ENCODE measurements around the gene NMNAT3.

DNA sequence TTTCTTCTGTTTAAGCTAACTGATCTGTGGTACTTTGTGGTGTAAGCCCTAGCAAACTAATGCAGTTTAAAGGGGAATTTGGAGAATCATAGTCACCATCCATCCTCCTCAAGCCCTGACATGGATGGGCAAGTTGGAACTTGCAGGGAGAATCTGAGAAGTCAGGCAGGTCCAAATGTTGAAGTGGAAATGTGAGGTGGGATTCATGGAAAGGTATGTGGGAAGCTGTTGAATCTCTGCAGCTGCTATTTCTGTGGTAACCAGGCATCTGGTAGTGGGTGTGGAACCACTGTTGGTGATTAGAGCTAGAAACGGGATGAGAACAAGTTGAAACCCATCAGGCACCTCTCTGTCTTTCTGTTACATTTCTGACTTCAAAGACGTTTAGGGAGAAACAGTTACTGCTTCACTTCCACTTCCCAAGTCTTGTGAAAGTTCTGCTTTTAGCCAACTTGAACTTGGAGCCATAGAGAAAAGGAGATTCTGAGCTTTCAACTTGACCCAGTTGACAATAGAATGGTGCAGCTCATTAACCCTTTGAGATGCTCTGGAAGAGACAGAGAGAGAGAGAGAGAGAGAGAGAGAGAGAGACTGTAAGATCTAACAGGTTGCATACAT lies 38.1 kb upstream of the NMNAT3 start:
- TF ChIP-seq, protein P1, sequence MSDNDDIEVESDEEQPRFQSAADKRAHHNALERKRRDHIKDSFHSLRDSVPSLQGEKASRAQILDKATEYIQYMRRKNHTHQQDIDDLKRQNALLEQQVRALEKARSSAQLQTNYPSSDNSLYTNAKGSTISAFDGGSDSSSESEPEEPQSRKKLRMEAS (IDR thresholded peaks at IDR 0.05): no peak
- TF ChIP-seq RXRA (IDR thresholded peaks at IDR 0.05): no peak
- TF ChIP-seq JUND (IDR thresholded peaks at IDR 0.05): no peak
- TF ChIP-seq, protein P2, sequence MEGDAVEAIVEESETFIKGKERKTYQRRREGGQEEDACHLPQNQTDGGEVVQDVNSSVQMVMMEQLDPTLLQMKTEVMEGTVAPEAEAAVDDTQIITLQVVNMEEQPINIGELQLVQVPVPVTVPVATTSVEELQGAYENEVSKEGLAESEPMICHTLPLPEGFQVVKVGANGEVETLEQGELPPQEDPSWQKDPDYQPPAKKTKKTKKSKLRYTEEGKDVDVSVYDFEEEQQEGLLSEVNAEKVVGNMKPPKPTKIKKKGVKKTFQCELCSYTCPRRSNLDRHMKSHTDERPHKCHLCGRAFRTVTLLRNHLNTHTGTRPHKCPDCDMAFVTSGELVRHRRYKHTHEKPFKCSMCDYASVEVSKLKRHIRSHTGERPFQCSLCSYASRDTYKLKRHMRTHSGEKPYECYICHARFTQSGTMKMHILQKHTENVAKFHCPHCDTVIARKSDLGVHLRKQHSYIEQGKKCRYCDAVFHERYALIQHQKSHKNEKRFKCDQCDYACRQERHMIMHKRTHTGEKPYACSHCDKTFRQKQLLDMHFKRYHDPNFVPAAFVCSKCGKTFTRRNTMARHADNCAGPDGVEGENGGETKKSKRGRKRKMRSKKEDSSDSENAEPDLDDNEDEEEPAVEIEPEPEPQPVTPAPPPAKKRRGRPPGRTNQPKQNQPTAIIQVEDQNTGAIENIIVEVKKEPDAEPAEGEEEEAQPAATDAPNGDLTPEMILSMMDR (IDR thresholded peaks at IDR 0.05; ENCODE audit: low read depth, low read length, missing input control): no peak
- TF ChIP-seq REST (IDR thresholded peaks at IDR 0.05): no peak
- no peak for TF ChIP-seq SP1 (IDR thresholded peaks at IDR 0.05)
- TF ChIP-seq ZBTB33 (IDR thresholded peaks at IDR 0.05): no peak
- no peak for TF ChIP-seq TAF1 (conservative IDR thresholded peaks at IDR 0.05)
- no peak for TF ChIP-seq GABPA (IDR thresholded peaks at IDR 0.05 in 1 of 2, conservative IDR thresholded peaks at IDR 0.05 in 1 of 2)
- no peak for TF ChIP-seq RAD21 (IDR thresholded peaks at IDR 0.05)
- TF ChIP-seq HNF4A (conservative IDR thresholded peaks at IDR 0.05): no peak
- TF ChIP-seq YY1 (IDR thresholded peaks at IDR 0.05): no peak
